Type B pancreatic cell (in vitro differentiated cells): ENCODE data around the gene CREB3L2. TPM values are rescaled to one million over a fixed set of nuclear protein-coding genes. Genes with fewer than 3 reads are reported as not detected.

ENCODE experiments used
- DNase-seq: peaks from one replicate; pipeline ENCODE4 v3.0.0; 2021; ENCODE audit warnings: mixed read lengths; ENCODE audit not compliant: unreplicated experiment; ENCODE audit errors: extremely low spot score
- H3K27ac Mint-ChIP-seq: 2 replicates; pipeline ENCODE4 v1.8.0; 2021; ENCODE audit warnings: mild to moderate bottlenecking, mixed read lengths
- H3K27me3 Mint-ChIP-seq: 2 replicates; pipeline ENCODE4 v1.8.0; 2021; ENCODE audit warnings: mixed read lengths
- H3K36me3 Mint-ChIP-seq: 2 replicates; pipeline ENCODE4 v1.8.0; 2021; ENCODE audit warnings: mixed read lengths
- H3K4me1 Mint-ChIP-seq: one replicate; pipeline ENCODE4 v1.8.0; 2021; ENCODE audit warnings: mixed read lengths; ENCODE audit not compliant: unreplicated experiment
- H3K4me3 Mint-ChIP-seq: 2 replicates; pipeline ENCODE4 v1.8.0; 2021; ENCODE audit warnings: mild to moderate bottlenecking, mixed read lengths
- H3K9me3 Mint-ChIP-seq: 2 replicates; pipeline ENCODE4 v1.8.0; 2021; ENCODE audit warnings: mixed read lengths
- CTCF ChIP-seq: fragments of 200-600 bp; sonication (generic); conservative IDR thresholded peaks from 2 replicates; pipeline ENCODE4 v1.5.0; 2021; ENCODE audit warnings: antibody characterized with exemption, mild to moderate bottlenecking
- total RNA-seq: library from RNA; stranded (reverse); gene quantifications from 2 replicates; pipeline ENCODE4 v1.2.1, GENCODE V29; 2021; ENCODE audit warnings: low replicate concordance

CREB3L2 gene
- total RNA-seq, 1 donor from 2014 or later = 85.8 TPM

GRCh38 chr7:137950263-137950621 is 51.6 kb downstream of the CREB3L2 start:
- H3K27ac Mint-ChIP-seq = peak overlapping the region; percentile 48
- H3K4me1 Mint-ChIP-seq = peaks cover 61% of the 10 kb centered on the region
- no peak for TF ChIP-seq CTCF
- H3K4me3 Mint-ChIP-seq = no peak overlapping the region
- H3K9me3 Mint-ChIP-seq = no peaks in the 10 kb centered on the region
- H3K36me3 Mint-ChIP-seq = peaks cover 13% of the 10 kb centered on the region
- no peaks in the 10 kb centered on the region for H3K27me3 Mint-ChIP-seq
- no peak for DNase-seq

GRCh38 chr7:137949416-137950262 is 52.2 kb downstream of the CREB3L2 start:
- Mint-ChIP-seq H3K36me3 (peaks cover 13% of the 10 kb centered on the region), H3K4me1 (peaks cover 55% of the 10 kb centered on the region), H3K27ac (peak overlapping the region; percentile 48)

GRCh38 chr7:137948845-137949330 is 53.0 kb downstream of the CREB3L2 start:
- Mint-ChIP-seq H3K9me3 (no peaks in the 10 kb centered on the region), H3K36me3 (peaks cover 13% of the 10 kb centered on the region), H3K4me3 (peak overlapping the region; percentile 6), H3K27me3 (no peaks in the 10 kb centered on the region), H3K4me1 (peaks cover 53% of the 10 kb centered on the region), H3K27ac (peak overlapping the region; percentile 39)
- no peak for TF ChIP-seq CTCF
- no peak for DNase-seq

More at GRCh38 chr7:137949416-137950262, 52.2 kb downstream of the CREB3L2 start:
- Mint-ChIP-seq H3K9me3 (no peaks in the 10 kb centered on the region), H3K27me3 (no peaks in the 10 kb centered on the region), H3K4me3 (no peak overlapping the region)
- DNase-seq = no peak
- TF ChIP-seq CTCF = no peak

GRCh38 chr7:137948083-137948844 is 53.6 kb downstream of the CREB3L2 start:
- TF ChIP-seq CTCF = no peak
- H3K9me3 Mint-ChIP-seq = no peaks in the 10 kb centered on the region
- DNase-seq = no peak

GRCh38 chr7:137947046-137947445 is 54.8 kb downstream of the CREB3L2 start:
- no peak overlapping the region for H3K4me3 Mint-ChIP-seq
- H3K9me3 Mint-ChIP-seq = no peaks in the 10 kb centered on the region
- H3K4me1 Mint-ChIP-seq = peaks cover 46% of the 10 kb centered on the region
- H3K27me3 Mint-ChIP-seq = no peaks in the 10 kb centered on the region
- H3K27ac Mint-ChIP-seq = peak overlapping the region; percentile 92
- peaks cover 16% of the 10 kb centered on the region for H3K36me3 Mint-ChIP-seq
- DNase-seq = no peak
- no peak for TF ChIP-seq CTCF

More at GRCh38 chr7:137948083-137948844, 53.6 kb downstream of the CREB3L2 start:
- no peaks in the 10 kb centered on the region for H3K27me3 Mint-ChIP-seq
- H3K4me1 Mint-ChIP-seq = peaks cover 47% of the 10 kb centered on the region
- H3K36me3 Mint-ChIP-seq = peaks cover 13% of the 10 kb centered on the region
- H3K27ac Mint-ChIP-seq = no peak overlapping the region
- H3K4me3 Mint-ChIP-seq = no peak overlapping the region
